HCT116 (cell line): Measurements from ENCODE around the gene MLC1. TPM values are rescaled to one million over a fixed set of nuclear protein-coding genes. Genes with fewer than 3 reads are reported as not detected.

Source experiments
- ATAC-seq: fragments of 200-7000 bp; cut with Tn5 transposase; 2 replicates; pipeline ENCODE4 v1.9.1; 2020; ENCODE audit warnings: mild to moderate bottlenecking, moderate library complexity
- BruUV-seq: library from RNA; stranded (reverse); fragments of 400-500 nt; replicated peaks from 2 replicates; lab custom pipeline; 2021; lab: Mats Ljungman, UMichigan
- CTCF ChIA-PET: fragments of 300-600 bp; sonication (Branson Sonifier 250); formaldehyde crosslinking; loops from one replicate; lab custom pipeline; 2021; ENCODE audit warnings: antibody characterized with exemption; lab: Charles Lee
- POLR2A ChIA-PET: fragments of 300-600, 350-600 bp; sonication (Branson Sonifier 250); formaldehyde crosslinking; loops from one replicate; lab custom pipeline; 2021; ENCODE audit warnings: antibody characterized with exemption; lab: Charles Lee
- RAD21 ChIA-PET, 2 experiments: fragments of 300-600 bp; sonication (Branson Sonifier 250); formaldehyde crosslinking; loops; one replicate each; lab custom pipeline; 2023; ENCODE audit warnings: low total read pairs in 2 of 2; ENCODE audit not compliant: uncharacterized antibody in 2 of 2, unreplicated experiment in 2 of 2, low non-redundant PET in 1 of 2; lab: Charles Lee
- DNase-seq: peaks from one replicate; pipeline ENCODE4 v3.0.0-alpha.2; 2010; ENCODE audit warnings: low read depth, low spot score
- H2AFZ ChIP-seq: fragments of 200-600 bp; shearing (Covaris generic), sonication (generic); 2 replicates; pipeline ENCODE4 v1.6.1; 2017; ENCODE audit warnings: low read depth, mixed run types, mixed read lengths, antibody characterized with exemption, low read length; ENCODE audit not compliant: poor library complexity, severe bottlenecking
- H3K27ac ChIP-seq: 2 replicates; pipeline ENCODE4 v1.5.1; 2012; ENCODE audit warnings: low read depth, low read length
- H3K27me3 ChIP-seq: fragments of 200-600 bp; sonication (generic); 2 replicates; pipeline ENCODE4 v1.6.1; 2016; ENCODE audit warnings: mixed run types, low read length, mixed read lengths; ENCODE audit not compliant: insufficient read depth
- H3K36me3 ChIP-seq, 2 experiments: fragments of 200-500 bp in 1 of 2; fragments of 200-600 bp in 1 of 2; sonication (Bioruptor generic) in 1 of 2; sonication (generic) in 1 of 2; 2 replicates each; pipeline versions ENCODE4 v1.5.1 to v1.6.1; 2014 to 2016; ENCODE audit warnings: low read length in 2 of 2, inconsistent platforms in 1 of 2, mixed read lengths in 1 of 2, mixed run types in 1 of 2; ENCODE audit not compliant: insufficient read depth in 2 of 2, control insufficient read depth in 1 of 2
- H3K4me1 ChIP-seq, 2 experiments: fragments of 200-600 bp in 1 of 2; sonication (generic) in 1 of 2; 2 replicates each; pipeline versions ENCODE4 v1.5.1 to v1.6.1; 2012 to 2017; ENCODE audit warnings: low read length in 2 of 2, inconsistent platforms in 1 of 2, mild to moderate bottlenecking in 1 of 2, mixed read lengths in 1 of 2, mixed run types in 1 of 2, moderate library complexity in 1 of 2; ENCODE audit not compliant: insufficient read depth in 2 of 2, control insufficient read depth in 1 of 2
- H3K4me2 ChIP-seq: fragments of 200-600 bp; sonication (generic); 2 replicates; pipeline ENCODE4 v1.6.1; 2017; ENCODE audit warnings: mixed run types, low read length, mixed read lengths
- H3K4me3 ChIP-seq, 2 experiments: fragments of 200-600 bp in 1 of 2; sonication (generic) in 1 of 2; replicated peaks in 1 of 2; 2 replicates each; pipeline ENCODE4 v1.5.1; 2011 to 2016; ENCODE audit warnings: low read length in 2 of 2, control low read depth in 1 of 2, low read depth in 1 of 2, mild to moderate bottlenecking in 1 of 2, mixed read lengths in 1 of 2, mixed run types in 1 of 2
- H3K79me2 ChIP-seq: fragments of 200-600 bp; sonication (generic); 2 replicates; pipeline ENCODE4 v1.6.1; 2017; ENCODE audit warnings: mild to moderate bottlenecking, mixed run types, low read length, moderate library complexity, mixed read lengths; ENCODE audit not compliant: insufficient read depth
- H3K9ac ChIP-seq: fragments of 200-600 bp; sonication (generic); 2 replicates; pipeline ENCODE4 v1.6.1; 2016; ENCODE audit warnings: low read length, mixed read lengths
- H3K9me2 ChIP-seq: fragments of 200-600 bp; sonication (generic), shearing (Covaris generic); 2 replicates; pipeline ENCODE4 v1.6.1; 2017; ENCODE audit warnings: mixed run types, mild to moderate bottlenecking, moderate library complexity; ENCODE audit not compliant: insufficient read depth
- H3K9me3 ChIP-seq, 2 experiments: fragments of 200-500 bp in 1 of 2; fragments of 200-600 bp in 1 of 2; sonication (Bioruptor generic) in 1 of 2; sonication (generic) in 1 of 2; 2 replicates each; pipeline ENCODE4 v1.6.1; 2014 to 2017; ENCODE audit warnings: low read length in 2 of 2, mixed read lengths in 2 of 2, inconsistent platforms in 1 of 2, low read depth in 1 of 2, mild to moderate bottlenecking in 1 of 2, mixed run types in 1 of 2, moderate library complexity in 1 of 2; ENCODE audit not compliant: control insufficient read depth in 1 of 2, insufficient read depth in 1 of 2
- H4K20me1 ChIP-seq: fragments of 200-600 bp; sonication (generic), shearing (Covaris generic); 2 replicates; pipeline ENCODE4 v1.6.1; 2017; ENCODE audit warnings: mixed run types, mild to moderate bottlenecking, moderate library complexity; ENCODE audit not compliant: insufficient read depth
- JUND ChIP-seq: IDR thresholded peaks from 2 replicates; pipeline ENCODE4 v1.6.1; 2012
- POLR2AphosphoS5 ChIP-seq: IDR thresholded peaks from 2 replicates; pipeline ENCODE4 v1.6.1; 2011; ENCODE audit warnings: mild to moderate bottlenecking, low read depth, low read length, moderate library complexity
- intact Hi-C: fragments of 100-400 bp; cut with micrococcal nuclease; formaldehyde crosslinking; loops from 2 replicates; pipeline ENCODE4 v1.10.0; 2022
- total RNA-seq: library from RNA; stranded (reverse); gene quantifications from one replicate; pipeline ENCODE4 v1.2.1, GENCODE V29; 2021; ENCODE audit not compliant: unreplicated experiment
- TF ChIP-seq, protein P1 (sequence below), 3 experiments: fragments of 200-600 bp in 1 of 3; sonication (generic) in 1 of 3; IDR thresholded peaks in 2 of 3; conservative IDR thresholded peaks in 1 of 3; 2 replicates each; pipeline ENCODE4 v1.5.1; 2012 to 2017; ENCODE audit warnings: low read depth in 2 of 3, low read length in 2 of 3, antibody characterized with exemption in 1 of 3, borderline replicate concordance in 1 of 3, control low read depth in 1 of 3, mild to moderate bottlenecking in 1 of 3, mixed read lengths in 1 of 3, mixed run types in 1 of 3, moderate library complexity in 1 of 3; ENCODE audit not compliant: insufficient read depth in 1 of 3

MLC1 gene
- total RNA-seq, 1 experiment from 2014 or later, result not detected

- TF ChIP-seq JUND, result no peak
- intact Hi-C loops, result no loop called here
- Histone ChIP-seq H3K79me2 (no peaks in the 10 kb centered on the region), H3K27ac (no peak overlapping the region), H3K4me1 (peaks cover 0 to 8% of the 10 kb centered on the region in 2 experiments; a peak in 1 of 4 replicates), H3K9ac (no peak overlapping the region), H3K36me3 (no peaks in the 10 kb centered on the region), H3K9me2 (no peaks in the 10 kb centered on the region), H4K20me1 (no peaks in the 10 kb centered on the region), H2AFZ (no peak overlapping the region), H3K4me3 (no peak overlapping the region), H3K4me2 (no peak overlapping the region), H3K27me3 (no peaks in the 10 kb centered on the region), H3K9me3 (no peaks in the 10 kb centered on the region)
- CTCF ChIA-PET, result no interaction called here
- RAD21 ChIA-PET, result no interaction called here
- POLR2A ChIA-PET, result no interaction called here
- ATAC-seq, result no peak
- BruUV-seq, result no TSS peak
- no peak for DNase-seq
Observed at GRCh38 chr22:50014655-50015401, 70.4 kb downstream of the MLC1 start.

GRCh38 chr22:50014053-50014501 is 71.1 kb downstream of the MLC1 start:
- Histone ChIP-seq H3K4me3 (no peak overlapping the region), H3K9me3 (no peaks in the 10 kb centered on the region), H3K27ac (no peak overlapping the region), H3K4me2 (no peak overlapping the region), H3K9ac (no peak overlapping the region), H4K20me1 (no peaks in the 10 kb centered on the region), H3K4me1 (peaks cover 0 to 8% of the 10 kb centered on the region in 2 experiments; a peak in 1 of 4 replicates), H2AFZ (no peak overlapping the region), H3K9me2 (no peaks in the 10 kb centered on the region)
- POLR2A ChIA-PET, result interaction anchor here (0.7 kb wide), 1 partner anchor 25 kb away, joined by 5 read pairs; no protein-coding TSS in a partner anchor
- intact Hi-C loops, result no loop called here
- no peak; the same call in 1 of the 2 replicates for ATAC-seq
- no peak for TF ChIP-seq POLR2AphosphoS5
- TF ChIP-seq, protein P1, sequence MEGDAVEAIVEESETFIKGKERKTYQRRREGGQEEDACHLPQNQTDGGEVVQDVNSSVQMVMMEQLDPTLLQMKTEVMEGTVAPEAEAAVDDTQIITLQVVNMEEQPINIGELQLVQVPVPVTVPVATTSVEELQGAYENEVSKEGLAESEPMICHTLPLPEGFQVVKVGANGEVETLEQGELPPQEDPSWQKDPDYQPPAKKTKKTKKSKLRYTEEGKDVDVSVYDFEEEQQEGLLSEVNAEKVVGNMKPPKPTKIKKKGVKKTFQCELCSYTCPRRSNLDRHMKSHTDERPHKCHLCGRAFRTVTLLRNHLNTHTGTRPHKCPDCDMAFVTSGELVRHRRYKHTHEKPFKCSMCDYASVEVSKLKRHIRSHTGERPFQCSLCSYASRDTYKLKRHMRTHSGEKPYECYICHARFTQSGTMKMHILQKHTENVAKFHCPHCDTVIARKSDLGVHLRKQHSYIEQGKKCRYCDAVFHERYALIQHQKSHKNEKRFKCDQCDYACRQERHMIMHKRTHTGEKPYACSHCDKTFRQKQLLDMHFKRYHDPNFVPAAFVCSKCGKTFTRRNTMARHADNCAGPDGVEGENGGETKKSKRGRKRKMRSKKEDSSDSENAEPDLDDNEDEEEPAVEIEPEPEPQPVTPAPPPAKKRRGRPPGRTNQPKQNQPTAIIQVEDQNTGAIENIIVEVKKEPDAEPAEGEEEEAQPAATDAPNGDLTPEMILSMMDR (IDR thresholded peaks at IDR 0.05 in 2 of 3, conservative IDR thresholded peaks at IDR 0.05 in 1 of 3; ENCODE audit: borderline replicate concordance in 1 of 3, insufficient read depth in 1 of 3, low read depth in 2 of 3, low read length in 2 of 3), result no peak
- TF ChIP-seq, all 23 proteins: peak for 0
- no TSS peak for BruUV-seq
- no peaks in the 10 kb centered on the region for H3K36me3 ChIP-seq
- H3K27me3 ChIP-seq, result no peaks in the 10 kb centered on the region
- ChIA-PET RAD21 (no interaction called here), CTCF (interaction anchor here (1.4 kb wide), 1 partner anchor 16 kb away, joined by 3 read pairs; no protein-coding TSS in a partner anchor)
- DNase-seq, result no peak
- H3K79me2 ChIP-seq, result no peaks in the 10 kb centered on the region
